ENCODE results near the gene PFKFB1.
A peak's percentile ranks its signal among the peaks of the same experiment; 100 is the strongest.

Gene PFKFB1

GRCh38 chrX:55008571-55009358 lies 14.8 kb upstream of the PFKFB1 start:
- Histone ChIP-seq H3K27me3 (ENCODE audit: control insufficient read depth, insufficient read depth, low read length) (no peaks in the 10 kb centered on the region), H3K9me3 (ENCODE audit: control insufficient read depth, insufficient read depth, low read length) (no peaks in the 10 kb centered on the region), H3K36me3 (ENCODE audit: control insufficient read depth, insufficient read depth, low read length) (peaks cover 6% of the 10 kb centered on the region), H3K9ac (ENCODE audit: low read depth, low read length) (no peak overlapping the region), H3K4me1 (ENCODE audit: control insufficient read depth, insufficient read depth, low read length) (no peaks in the 10 kb centered on the region), H3K4me3 (ENCODE audit: low read depth, low read length) (no peak overlapping the region)

- Histone ChIP-seq H3K9ac (ENCODE audit: low read depth, low read length) (no peak overlapping the region), H3K4me3 (ENCODE audit: low read depth, low read length) (no peak overlapping the region), H3K4me1 (ENCODE audit: control insufficient read depth, insufficient read depth, low read length) (no peaks in the 10 kb centered on the region), H3K9me3 (ENCODE audit: control insufficient read depth, insufficient read depth, low read length) (peaks cover 2% of the 10 kb centered on the region), H3K27me3 (ENCODE audit: control insufficient read depth, insufficient read depth, low read length) (no peaks in the 10 kb centered on the region), H3K36me3 (ENCODE audit: control insufficient read depth, insufficient read depth, low read length) (peaks cover 6% of the 10 kb centered on the region)
These were observed 13.7 kb upstream of the PFKFB1 start for GRCh38 chrX:55007656-55008055.

- H3K9me3 ChIP-seq (ENCODE audit: control insufficient read depth, insufficient read depth, low read length), result peaks cover 2% of the 10 kb centered on the region
- no peaks in the 10 kb centered on the region for H3K27me3 ChIP-seq (ENCODE audit: control insufficient read depth, insufficient read depth, low read length)
- H3K36me3 ChIP-seq (ENCODE audit: control insufficient read depth, insufficient read depth, low read length), result peaks cover 6% of the 10 kb centered on the region
- no peaks in the 10 kb centered on the region for H3K4me1 ChIP-seq (ENCODE audit: control insufficient read depth, insufficient read depth, low read length)
- no peak overlapping the region for H3K9ac ChIP-seq (ENCODE audit: low read depth, low read length)
- no peak overlapping the region for H3K4me3 ChIP-seq (ENCODE audit: low read depth, low read length)
These were observed 13.0 kb upstream of the PFKFB1 start for GRCh38 chrX:55006827-55007621.

GRCh38 chrX:55005256-55005655 lies 11.3 kb upstream of the PFKFB1 start:
- H3K9me3 ChIP-seq (ENCODE audit: control insufficient read depth, insufficient read depth, low read length), result peaks cover 2% of the 10 kb centered on the region
- no peaks in the 10 kb centered on the region for H3K27me3 ChIP-seq (ENCODE audit: control insufficient read depth, insufficient read depth, low read length)
- H3K36me3 ChIP-seq (ENCODE audit: control insufficient read depth, insufficient read depth, low read length), result peaks cover 6% of the 10 kb centered on the region
- no peaks in the 10 kb centered on the region for H3K4me1 ChIP-seq (ENCODE audit: control insufficient read depth, insufficient read depth, low read length)
- H3K4me3 ChIP-seq (ENCODE audit: low read depth, low read length), result no peak overlapping the region
- no peak overlapping the region for H3K9ac ChIP-seq (ENCODE audit: low read depth, low read length)

- Histone ChIP-seq H3K4me1 (ENCODE audit: control insufficient read depth, insufficient read depth, low read length) (no peaks in the 10 kb centered on the region), H3K27me3 (ENCODE audit: control insufficient read depth, insufficient read depth, low read length) (no peaks in the 10 kb centered on the region), H3K9me3 (ENCODE audit: control insufficient read depth, insufficient read depth, low read length) (peaks cover 2% of the 10 kb centered on the region), H3K9ac (ENCODE audit: low read depth, low read length) (no peak overlapping the region), H3K4me3 (ENCODE audit: low read depth, low read length) (no peak overlapping the region), H3K36me3 (ENCODE audit: control insufficient read depth, insufficient read depth, low read length) (peaks cover 6% of the 10 kb centered on the region)
These were observed 10.2 kb upstream of the PFKFB1 start for GRCh38 chrX:55004231-55004630.

- Histone ChIP-seq H3K9ac (ENCODE audit: low read depth, low read length) (peak within 1 kb of the TSS; percentile 60), H3K9me3 (ENCODE audit: control insufficient read depth, insufficient read depth, low read length) (peaks cover 2% of the 10 kb centered on the region), H3K27me3 (ENCODE audit: control insufficient read depth, insufficient read depth, low read length) (no peaks in the 10 kb centered on the region), H3K4me3 (ENCODE audit: low read depth, low read length) (peak within 1 kb of the TSS; percentile 63), H3K4me1 (ENCODE audit: control insufficient read depth, insufficient read depth, low read length) (peaks cover 2% of the 10 kb centered on the region), H3K36me3 (ENCODE audit: control insufficient read depth, insufficient read depth, low read length) (no peaks in the 10 kb centered on the region)
These were observed 6.0 kb upstream of the PFKFB1 start, which contains the start of gene APEX2 for GRCh38 chrX:54999717-55000598. APEX2 (plus strand) TSS chrX:55000363; CDS start chrX:55000423, 60 bp downstream.

- Histone ChIP-seq H3K9me3 (ENCODE audit: control insufficient read depth, insufficient read depth, low read length) (peaks cover 4% of the 10 kb centered on the region), H3K4me3 (ENCODE audit: low read depth, low read length) (no peak overlapping the region), H3K27me3 (ENCODE audit: control insufficient read depth, insufficient read depth, low read length) (no peaks in the 10 kb centered on the region), H3K9ac (ENCODE audit: low read depth, low read length) (no peak overlapping the region), H3K4me1 (ENCODE audit: control insufficient read depth, insufficient read depth, low read length) (peaks cover 2% of the 10 kb centered on the region), H3K36me3 (ENCODE audit: control insufficient read depth, insufficient read depth, low read length) (no peaks in the 10 kb centered on the region)
These were observed 1.6 kb upstream of the PFKFB1 start for GRCh38 chrX:54995621-54996020.

GRCh38 chrX:54994668-54995351 lies 822 bp upstream of the PFKFB1 start:
- Histone ChIP-seq H3K27me3 (ENCODE audit: control insufficient read depth, insufficient read depth, low read length) (no peaks in the 10 kb centered on the region), H3K9me3 (ENCODE audit: control insufficient read depth, insufficient read depth, low read length) (peaks cover 4% of the 10 kb centered on the region), H3K36me3 (ENCODE audit: control insufficient read depth, insufficient read depth, low read length) (no peaks in the 10 kb centered on the region), H3K4me1 (ENCODE audit: control insufficient read depth, insufficient read depth, low read length) (peaks cover 2% of the 10 kb centered on the region), H3K4me3 (ENCODE audit: low read depth, low read length) (no peak overlapping the region), H3K9ac (ENCODE audit: low read depth, low read length) (no peak overlapping the region)

- no peaks in the 10 kb centered on the region for H3K36me3 ChIP-seq (ENCODE audit: control insufficient read depth, insufficient read depth, low read length)
- H3K4me3 ChIP-seq (ENCODE audit: low read depth, low read length), result no peak overlapping the region
- H3K9ac ChIP-seq (ENCODE audit: low read depth, low read length), result no peak overlapping the region
- peaks cover 4% of the 10 kb centered on the region for H3K9me3 ChIP-seq (ENCODE audit: control insufficient read depth, insufficient read depth, low read length)
- no peaks in the 10 kb centered on the region for H3K27me3 ChIP-seq (ENCODE audit: control insufficient read depth, insufficient read depth, low read length)
- H3K4me1 ChIP-seq (ENCODE audit: control insufficient read depth, insufficient read depth, low read length), result no peaks in the 10 kb centered on the region
These were observed 921 bp downstream of the PFKFB1 start for GRCh38 chrX:54992911-54993622.

- H3K9me3 ChIP-seq (ENCODE audit: control insufficient read depth, insufficient read depth, low read length), result peaks cover 4% of the 10 kb centered on the region
- no peaks in the 10 kb centered on the region for H3K4me1 ChIP-seq (ENCODE audit: control insufficient read depth, insufficient read depth, low read length)
- H3K27me3 ChIP-seq (ENCODE audit: control insufficient read depth, insufficient read depth, low read length), result no peaks in the 10 kb centered on the region
- H3K36me3 ChIP-seq (ENCODE audit: control insufficient read depth, insufficient read depth, low read length), result no peaks in the 10 kb centered on the region
- no peak overlapping the region for H3K4me3 ChIP-seq (ENCODE audit: low read depth, low read length)
- H3K9ac ChIP-seq (ENCODE audit: low read depth, low read length), result no peak overlapping the region
These were observed 2.3 kb downstream of the PFKFB1 start for GRCh38 chrX:54991706-54992105.

Data from iPS-15b (cell line).